Activated naive CD8-positive, alpha-beta T cell (primary cell): ENCODE results near the gene SOSTDC1.
"Not testable (repeated sequence)": the region's sequence is repeated elsewhere in the genome, so short reads cannot be mapped to it uniquely, and the experiment has no call there.

Experiments
- H3K27ac Mint-ChIP-seq: one replicate; pipeline ENCODE4 v1.8.0; 2021; ENCODE audit warnings: mixed read lengths
- H3K27me3 Mint-ChIP-seq: one replicate; pipeline ENCODE4 v1.8.0; 2021; ENCODE audit warnings: mixed read lengths
- H3K36me3 Mint-ChIP-seq: one replicate; pipeline ENCODE4 v1.8.0; 2021; ENCODE audit warnings: mixed read lengths
- H3K4me1 Mint-ChIP-seq: one replicate; pipeline ENCODE4 v1.8.0; 2021; ENCODE audit warnings: low read depth, mixed read lengths
- H3K4me3 Mint-ChIP-seq: one replicate; pipeline ENCODE4 v1.8.0; 2021; ENCODE audit warnings: mild to moderate bottlenecking, mixed read lengths
- H3K9me3 Mint-ChIP-seq: one replicate; pipeline ENCODE4 v1.8.0; 2021; ENCODE audit warnings: low read depth, mixed read lengths

Gene SOSTDC1

DNA sequence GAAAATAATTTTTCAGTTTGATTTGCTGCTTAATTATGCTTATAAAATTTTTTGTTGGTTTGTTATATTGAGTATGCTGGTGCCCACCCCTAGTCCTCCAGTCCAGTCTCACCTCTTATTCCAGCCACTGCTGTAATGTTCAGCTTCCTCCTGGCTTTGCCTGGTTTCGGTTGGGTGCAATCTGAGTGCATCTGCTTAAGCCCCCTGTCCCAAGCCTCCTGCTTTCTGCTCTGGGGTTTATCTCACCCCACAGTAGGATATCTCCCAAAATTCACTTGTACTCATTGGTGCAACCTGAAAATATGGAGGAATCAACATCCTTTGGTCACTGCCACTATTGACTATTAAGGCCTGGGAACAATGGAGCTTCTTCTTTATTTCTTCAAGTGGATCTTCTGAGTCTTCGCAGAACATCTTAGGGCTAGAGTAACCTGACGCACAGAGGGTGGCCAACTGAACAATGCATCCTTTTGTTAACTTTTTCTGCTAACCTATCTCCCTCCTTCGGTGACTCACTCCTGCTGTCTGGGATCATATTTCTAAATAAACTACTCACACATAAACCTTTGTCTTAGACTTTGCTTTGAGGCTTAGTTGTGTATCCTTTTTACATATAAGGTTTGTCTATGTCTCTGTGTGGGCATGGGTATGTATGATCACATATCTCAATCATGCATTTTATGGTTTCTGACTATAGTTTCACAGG lies 19.1 kb upstream of the SOSTDC1 start:
- Mint-ChIP-seq H3K27ac (no peak overlapping the region), H3K27me3 (no peaks in the 10 kb centered on the region), H3K9me3 (no peaks in the 10 kb centered on the region), H3K4me1 (no peaks in the 10 kb centered on the region), H3K36me3 (no peaks in the 10 kb centered on the region), H3K4me3 (no peak overlapping the region)

DNA sequence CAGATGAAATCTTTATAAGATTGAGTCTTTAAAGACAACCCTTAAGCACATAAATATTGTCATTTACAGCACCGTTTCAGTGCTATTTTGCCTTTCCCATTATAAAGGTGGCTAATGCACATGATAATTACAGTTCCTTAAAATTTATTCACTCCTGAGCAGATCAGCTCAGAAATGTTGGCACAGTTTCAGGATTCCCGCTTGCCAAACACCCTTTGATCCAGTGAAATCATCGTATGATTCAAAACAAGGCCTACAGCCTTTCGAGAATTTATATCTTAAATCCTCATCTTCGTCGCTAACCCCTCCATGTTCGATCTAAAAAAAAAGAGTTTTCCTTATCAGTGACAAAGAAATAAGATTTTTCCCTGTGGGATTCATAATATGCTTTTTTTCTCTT lies 14.1 kb upstream of the SOSTDC1 start:
- Mint-ChIP-seq H3K27ac (no peak overlapping the region), H3K36me3 (no peaks in the 10 kb centered on the region), H3K27me3 (no peaks in the 10 kb centered on the region), H3K4me1 (no peaks in the 10 kb centered on the region), H3K9me3 (no peaks in the 10 kb centered on the region), H3K4me3 (no peak overlapping the region)

DNA sequence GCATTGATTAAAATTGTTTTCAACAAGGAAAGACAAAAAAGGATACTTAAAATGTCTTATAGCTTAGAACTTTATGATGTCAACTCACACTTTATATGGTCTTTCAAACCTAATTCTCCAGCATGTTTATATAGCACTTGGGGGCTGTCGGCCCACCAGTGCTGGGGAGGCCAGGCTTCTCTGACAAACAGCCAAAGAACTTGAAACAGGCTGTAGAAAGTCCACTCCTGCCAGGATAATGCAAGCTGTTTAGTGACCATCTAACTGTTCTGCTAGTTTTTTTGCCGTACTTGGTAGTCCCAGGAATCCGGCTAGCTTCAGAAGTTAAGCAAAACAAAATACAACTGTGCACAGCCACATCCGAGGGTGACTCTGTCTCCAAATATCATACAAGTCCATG lies 13.6 kb upstream of the SOSTDC1 start:
- Mint-ChIP-seq H3K27me3 (peaks cover under 1% of the 10 kb centered on the region), H3K27ac (no peak overlapping the region), H3K36me3 (no peaks in the 10 kb centered on the region), H3K4me3 (no peak overlapping the region), H3K9me3 (no peaks in the 10 kb centered on the region), H3K4me1 (no peaks in the 10 kb centered on the region)

DNA sequence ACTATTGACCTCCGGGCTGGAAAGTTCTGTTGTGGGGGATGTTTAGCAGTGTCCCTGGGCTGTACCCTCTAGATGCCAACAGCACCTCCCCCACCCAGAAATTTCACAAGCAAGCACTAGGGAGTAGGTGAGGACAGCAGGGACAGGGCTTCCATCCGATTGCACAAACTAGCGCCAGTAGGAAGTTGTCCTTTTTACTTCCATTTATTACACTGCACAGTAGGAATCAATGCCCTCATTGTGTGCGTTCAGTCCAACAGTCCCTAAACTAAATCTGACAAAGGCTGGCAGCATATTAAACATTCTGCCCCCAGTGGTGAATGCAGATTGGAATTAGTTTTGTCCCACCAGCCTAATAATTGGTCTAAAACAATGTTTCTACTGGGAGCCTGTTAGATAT lies 6.4 kb upstream of the SOSTDC1 start:
- Mint-ChIP-seq H3K27me3 (peaks cover 2% of the 10 kb centered on the region), H3K4me1 (no peaks in the 10 kb centered on the region), H3K9me3 (no peaks in the 10 kb centered on the region), H3K36me3 (no peaks in the 10 kb centered on the region), H3K27ac (no peak overlapping the region), H3K4me3 (no peak overlapping the region)

DNA sequence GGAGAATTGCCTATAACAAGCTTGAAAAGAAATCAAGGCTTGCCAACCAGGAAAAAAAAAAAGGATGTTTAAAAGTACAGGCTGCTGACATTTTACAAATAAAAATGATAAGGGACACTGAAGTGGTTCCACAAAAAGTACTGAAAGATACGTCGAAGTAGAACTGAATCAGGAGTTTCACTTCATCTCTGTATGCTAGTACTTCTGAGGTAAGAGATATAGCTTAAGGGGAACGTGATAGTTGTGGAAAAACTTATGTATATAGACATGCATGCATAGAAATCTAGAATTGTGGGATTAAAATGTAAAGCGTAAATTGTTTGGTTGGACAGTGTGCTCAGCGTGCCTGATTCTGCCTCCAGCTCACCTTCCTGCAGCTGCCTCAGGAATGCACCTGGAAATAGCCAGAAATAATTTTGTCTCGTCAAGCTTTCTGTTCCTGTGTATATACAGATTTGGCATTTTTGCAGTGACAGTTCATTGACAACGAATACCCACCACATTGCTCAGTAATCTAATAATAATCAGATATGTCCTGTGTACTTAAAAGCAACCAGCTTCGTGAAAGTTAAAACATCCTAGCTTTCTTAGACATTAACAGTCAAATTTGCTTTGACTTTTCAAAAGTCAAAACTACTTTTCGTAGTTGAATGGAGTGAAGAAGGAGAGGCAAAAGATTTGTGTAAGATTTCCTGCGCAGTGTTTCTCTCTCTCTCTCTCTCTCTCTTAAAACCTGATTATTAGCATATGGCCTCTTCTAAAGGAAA lies 1.4 kb downstream of the SOSTDC1 start:
- H3K36me3 Mint-ChIP-seq, result no peaks in the 10 kb centered on the region
- no peaks in the 10 kb centered on the region for H3K9me3 Mint-ChIP-seq
- no peaks in the 10 kb centered on the region for H3K4me1 Mint-ChIP-seq
- peaks cover 1% of the 10 kb centered on the region for H3K27me3 Mint-ChIP-seq
- no peak overlapping the region for H3K4me3 Mint-ChIP-seq
- H3K27ac Mint-ChIP-seq, result no peak overlapping the region

DNA sequence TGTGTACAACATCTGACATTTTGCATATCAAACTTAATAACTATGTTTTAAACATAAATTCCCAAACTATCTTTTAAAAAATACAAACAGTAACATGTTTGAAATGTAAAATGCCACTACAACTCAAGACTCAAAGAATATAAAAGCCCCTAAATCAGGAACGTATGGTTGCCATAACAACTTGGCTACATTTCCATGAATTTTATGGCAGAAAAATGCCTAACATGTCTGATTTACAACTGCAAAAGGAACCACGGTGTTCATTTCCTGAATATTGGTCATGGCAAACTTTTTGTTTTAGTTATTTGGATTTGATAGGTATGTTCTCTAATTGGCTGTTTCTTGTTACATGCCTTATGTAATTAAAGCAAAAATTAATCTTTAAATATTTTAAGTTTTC lies 2.0 kb downstream of the SOSTDC1 start:
- H3K4me1 Mint-ChIP-seq, result no peaks in the 10 kb centered on the region
- no peaks in the 10 kb centered on the region for H3K36me3 Mint-ChIP-seq
- no peak overlapping the region for H3K27ac Mint-ChIP-seq
- H3K27me3 Mint-ChIP-seq, result peaks cover 1% of the 10 kb centered on the region
- H3K9me3 Mint-ChIP-seq, result no peaks in the 10 kb centered on the region
- H3K4me3 Mint-ChIP-seq, result no peak overlapping the region

DNA sequence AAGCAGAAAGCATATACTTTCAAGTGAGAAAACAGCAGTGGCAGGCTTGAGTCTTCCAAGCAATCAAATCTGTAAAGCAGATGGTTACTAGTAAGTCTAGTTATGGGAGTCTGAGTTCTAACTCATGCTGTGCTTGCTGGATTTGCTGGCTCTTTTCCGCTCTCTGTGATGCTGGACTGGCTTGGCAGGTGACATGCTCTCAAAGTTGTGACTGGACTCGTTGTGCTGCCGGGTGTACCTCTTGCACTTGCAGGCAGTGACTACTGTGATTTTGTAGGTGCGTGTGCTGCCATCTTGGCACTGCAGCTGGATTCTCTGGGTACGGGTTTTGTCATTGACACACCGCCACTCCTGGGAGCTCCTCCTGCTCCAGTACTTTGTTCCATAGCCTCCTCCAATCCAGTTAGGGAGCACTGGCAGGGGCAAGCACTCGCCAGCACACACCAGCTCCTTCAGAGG lies 3.1 kb downstream of the SOSTDC1 start:
- Mint-ChIP-seq H3K4me1 (no peaks in the 10 kb centered on the region), H3K36me3 (no peaks in the 10 kb centered on the region), H3K9me3 (no peaks in the 10 kb centered on the region), H3K27ac (no peak overlapping the region), H3K27me3 (peaks cover 1% of the 10 kb centered on the region), H3K4me3 (no peak overlapping the region)

DNA sequence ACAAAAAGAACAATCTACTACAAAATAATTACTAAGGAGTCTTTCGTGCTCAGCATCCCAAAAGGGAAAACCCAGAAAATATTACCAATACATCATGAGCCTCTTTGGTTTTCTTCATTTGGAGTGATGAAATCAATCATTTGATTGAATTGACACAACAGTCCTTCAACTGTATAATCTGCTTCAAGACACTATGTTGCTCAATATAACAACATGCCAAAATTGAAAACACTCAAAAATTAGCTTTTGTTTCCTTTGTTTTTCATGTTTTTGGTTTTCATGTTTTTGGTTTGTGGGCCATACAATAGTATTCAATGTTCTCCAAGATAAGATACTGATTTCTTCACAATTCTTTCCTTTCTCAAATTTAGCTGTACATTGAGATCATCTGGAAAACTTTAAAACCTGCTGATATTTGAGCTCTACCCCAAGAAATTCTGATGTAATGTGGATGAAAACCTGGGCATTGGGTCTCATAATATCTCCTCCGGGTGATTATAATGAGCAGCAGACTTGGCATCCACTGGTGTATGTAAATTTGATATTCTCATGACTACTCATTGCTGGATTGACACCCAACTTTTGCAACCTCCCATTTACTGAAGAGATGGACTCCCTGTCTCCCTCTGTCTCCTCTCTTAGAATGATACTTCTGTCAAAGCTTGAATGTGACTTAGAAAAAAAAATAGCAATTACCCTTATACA lies 4.6 kb downstream of the SOSTDC1 start:
- H3K27me3 Mint-ChIP-seq, result peaks cover 1% of the 10 kb centered on the region
- no peaks in the 10 kb centered on the region for H3K36me3 Mint-ChIP-seq
- peaks cover 3% of the 10 kb centered on the region for H3K4me1 Mint-ChIP-seq
- no peaks in the 10 kb centered on the region for H3K9me3 Mint-ChIP-seq
- H3K4me3 Mint-ChIP-seq, result no peak overlapping the region
- H3K27ac Mint-ChIP-seq, result no peak overlapping the region

DNA sequence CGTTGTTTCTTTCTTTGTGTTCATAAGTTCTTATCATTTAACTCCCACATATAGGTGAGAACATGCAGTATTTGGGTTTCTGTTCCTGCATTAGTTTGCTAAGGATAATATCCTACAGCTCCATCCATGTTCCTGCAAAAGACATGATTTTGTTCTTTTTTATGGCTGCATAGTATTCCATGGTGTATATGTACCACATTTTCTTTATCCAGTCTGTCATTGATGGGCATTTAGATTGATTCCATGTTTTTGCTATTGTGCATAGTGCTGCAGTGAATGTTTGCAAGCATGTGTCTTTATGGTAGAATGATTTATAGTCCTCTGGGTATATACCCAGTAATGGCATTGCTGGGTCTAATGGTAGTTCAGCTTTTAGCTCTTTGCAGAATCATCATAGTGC lies 9.2 kb downstream of the SOSTDC1 start:
- not testable (repeated sequence) for H3K27ac Mint-ChIP-seq, H3K27me3 Mint-ChIP-seq, H3K9me3 Mint-ChIP-seq, H3K36me3 Mint-ChIP-seq, H3K4me1 Mint-ChIP-seq, H3K4me3 Mint-ChIP-seq

DNA sequence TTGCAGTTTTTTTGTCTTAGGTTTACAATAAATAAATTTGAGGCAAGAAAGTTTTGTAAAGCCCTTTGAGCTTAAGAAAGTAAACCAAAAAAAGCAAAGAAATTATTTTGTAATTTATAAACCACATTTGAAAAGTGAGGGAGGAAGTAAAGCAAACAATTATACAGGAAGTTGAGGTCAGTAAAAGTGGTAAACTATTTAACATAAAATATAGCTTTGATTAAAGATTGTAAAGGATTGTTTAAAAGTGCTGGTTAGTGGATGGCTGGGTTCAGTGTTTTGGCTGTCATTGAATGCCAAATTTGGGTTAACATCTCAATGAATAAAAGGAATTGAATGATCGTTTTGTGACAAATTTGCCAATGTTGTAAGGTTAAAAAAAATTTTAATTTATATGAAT lies 9.9 kb downstream of the SOSTDC1 start:
- Mint-ChIP-seq H3K9me3 (no peaks in the 10 kb centered on the region), H3K4me1 (peaks cover 9% of the 10 kb centered on the region), H3K27ac (no peak overlapping the region), H3K4me3 (no peak overlapping the region), H3K27me3 (no peaks in the 10 kb centered on the region), H3K36me3 (no peaks in the 10 kb centered on the region)

DNA sequence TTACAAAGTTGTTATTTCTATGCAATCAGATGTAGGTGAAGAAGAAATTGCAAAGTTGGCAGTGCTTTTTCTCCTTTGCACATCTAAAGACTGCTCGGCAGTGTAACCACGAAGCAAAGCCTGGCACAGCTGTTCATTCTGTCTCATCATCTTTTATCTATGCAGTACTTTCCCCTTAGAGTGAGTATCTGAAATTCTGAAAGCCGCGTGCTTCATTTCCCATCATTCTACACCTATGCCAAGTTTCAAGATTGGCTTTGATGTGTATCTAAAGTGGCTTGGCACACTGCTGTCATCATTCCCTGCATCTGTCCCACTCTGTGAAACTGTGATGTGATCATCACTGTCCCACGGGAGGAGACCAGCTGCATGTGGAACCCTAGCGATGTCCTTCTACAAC lies 15.2 kb downstream of the SOSTDC1 start:
- H3K36me3 Mint-ChIP-seq, result no peaks in the 10 kb centered on the region
- no peaks in the 10 kb centered on the region for H3K9me3 Mint-ChIP-seq

DNA sequence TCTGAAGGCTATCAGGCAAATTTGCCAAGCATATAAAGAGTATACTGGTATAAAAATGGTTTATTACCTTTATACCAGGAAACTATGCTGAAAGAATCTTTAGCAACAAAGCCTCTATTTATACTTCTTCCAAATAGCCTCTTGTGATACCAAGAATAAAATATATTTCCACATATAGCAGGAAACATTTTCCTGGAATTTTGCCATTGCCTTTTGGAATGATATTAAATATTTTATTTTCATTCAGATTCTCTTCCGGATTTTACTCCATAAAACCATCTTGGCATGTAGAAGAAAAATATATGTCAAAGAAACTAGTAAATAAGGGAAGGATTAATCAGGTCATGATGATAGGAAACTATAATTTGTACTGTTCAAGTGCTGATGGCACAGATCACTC lies 17.7 kb downstream of the SOSTDC1 start:
- no peaks in the 10 kb centered on the region for H3K4me1 Mint-ChIP-seq
- H3K4me3 Mint-ChIP-seq, result no peak overlapping the region
- H3K27me3 Mint-ChIP-seq, result peaks cover 2% of the 10 kb centered on the region
- H3K36me3 Mint-ChIP-seq, result no peaks in the 10 kb centered on the region
- no peak overlapping the region for H3K27ac Mint-ChIP-seq
- no peaks in the 10 kb centered on the region for H3K9me3 Mint-ChIP-seq

More for the DNA sequence above, 15.2 kb downstream of the SOSTDC1 start:
- Mint-ChIP-seq H3K27ac (no peak overlapping the region), H3K4me3 (no peak overlapping the region), H3K4me1 (peaks cover 2% of the 10 kb centered on the region), H3K27me3 (peaks cover 2% of the 10 kb centered on the region)

DNA sequence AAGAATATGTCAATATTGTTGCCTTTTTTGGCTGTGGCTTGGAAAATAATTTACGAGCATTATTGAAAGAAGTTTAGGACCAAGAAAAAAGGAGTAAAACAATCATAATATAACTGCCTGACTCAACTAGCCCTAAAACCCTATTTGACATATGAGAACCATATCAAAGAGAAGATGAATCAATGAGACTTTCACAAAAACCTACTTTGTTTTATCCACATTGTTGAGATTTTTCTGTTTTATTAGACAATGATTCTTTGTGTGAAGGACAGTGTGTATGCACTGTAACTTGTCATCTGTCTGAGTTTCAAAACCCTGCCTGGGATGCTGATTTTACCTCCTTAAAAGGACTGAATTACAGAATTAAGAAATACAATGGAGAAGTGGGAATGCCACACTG lies 19.0 kb downstream of the SOSTDC1 start:
- Mint-ChIP-seq H3K27ac (no peak overlapping the region), H3K36me3 (no peaks in the 10 kb centered on the region), H3K27me3 (peaks cover 2% of the 10 kb centered on the region), H3K4me3 (no peak overlapping the region), H3K9me3 (no peaks in the 10 kb centered on the region), H3K4me1 (no peaks in the 10 kb centered on the region)

DNA sequence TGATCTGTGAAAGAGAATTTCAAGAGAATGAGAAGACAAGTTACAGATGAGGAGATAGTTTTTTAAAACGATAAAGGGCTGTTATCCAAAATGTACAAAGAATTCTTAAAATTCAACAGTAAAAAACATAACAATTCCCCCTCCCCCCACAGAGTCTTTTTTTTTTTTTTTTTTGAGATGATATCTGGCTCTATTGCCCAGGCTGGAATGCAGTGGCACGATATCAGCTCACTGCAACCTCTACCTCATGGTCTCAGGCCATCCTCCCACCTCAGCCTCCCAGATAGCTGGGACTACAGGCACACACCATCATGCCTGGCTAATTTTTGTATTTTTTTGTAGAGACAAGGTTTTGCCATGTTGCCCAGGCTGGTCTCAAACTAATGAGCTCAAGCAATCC lies 21.7 kb downstream of the SOSTDC1 start:
- not testable (repeated sequence) for H3K9me3 Mint-ChIP-seq, H3K27me3 Mint-ChIP-seq, H3K27ac Mint-ChIP-seq, H3K4me1 Mint-ChIP-seq, H3K36me3 Mint-ChIP-seq, H3K4me3 Mint-ChIP-seq

DNA sequence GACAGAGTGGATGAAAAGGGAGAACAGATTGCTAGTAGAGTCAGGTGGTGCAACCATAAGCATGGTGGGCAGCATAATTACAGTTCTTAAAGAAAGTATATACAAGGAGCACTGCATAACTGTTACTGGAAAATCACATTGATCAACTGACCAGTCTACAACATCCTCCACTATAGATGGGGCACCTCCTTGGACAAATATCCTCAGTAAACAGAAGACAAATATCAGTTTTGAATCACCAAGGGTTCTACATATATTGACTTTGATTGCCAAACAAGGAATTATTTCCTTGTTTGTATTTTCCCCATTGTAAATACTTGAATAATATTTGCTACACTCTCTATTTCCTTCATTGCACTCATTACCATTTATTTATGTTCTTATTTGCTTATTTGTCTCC lies 26.6 kb downstream of the SOSTDC1 start:
- no peak overlapping the region for H3K4me3 Mint-ChIP-seq
- no peak overlapping the region for H3K27ac Mint-ChIP-seq
- peaks cover 2% of the 10 kb centered on the region for H3K36me3 Mint-ChIP-seq
- peaks cover 1% of the 10 kb centered on the region for H3K27me3 Mint-ChIP-seq
- no peaks in the 10 kb centered on the region for H3K4me1 Mint-ChIP-seq
- no peaks in the 10 kb centered on the region for H3K9me3 Mint-ChIP-seq
